ENCODE data around the gene MAP4K3.

MAP4K3 gene

GRCh38 chr2:39399570-39399969 lies 37.5 kb downstream of the MAP4K3 start:
- Histone ChIP-seq H3K4me3 (no peak overlapping the region), H3K27me3 (no peaks in the 10 kb centered on the region), H3K9me3 (no peaks in the 10 kb centered on the region), H3K4me1 (peaks cover 0 to 69% (median 24%) of the 10 kb centered on the region in 4 donors), H3K36me3 (no peaks in the 10 kb centered on the region), H3K27ac (no peak overlapping the region)
- no peak for DNase-seq
- no peak for TF ChIP-seq CTCF (IDR thresholded peaks at IDR 0.05)
- intact Hi-C loops (cut with DNase I; ENCODE audit: low total_unique reads), result no loop called here

- peaks cover 0 to 57% (median 8%) of the 10 kb centered on the region in 4 donors for H3K4me1 ChIP-seq
Measured at GRCh38 chr2:39395313-39395712, 41.8 kb downstream of the MAP4K3 start.

GRCh38 chr2:39394516-39394961 lies 42.5 kb downstream of the MAP4K3 start:
- H3K27ac ChIP-seq, result peak overlapping the region in 1 of 2 donors; percentile 0

More at GRCh38 chr2:39395313-39395712, 41.8 kb downstream of the MAP4K3 start:
- Histone ChIP-seq H3K36me3 (no peaks in the 10 kb centered on the region), H3K27me3 (no peaks in the 10 kb centered on the region), H3K4me3 (no peak overlapping the region), H3K27ac (no peak overlapping the region), H3K9me3 (no peaks in the 10 kb centered on the region)
- intact Hi-C loops (cut with DNase I; ENCODE audit: low total_unique reads), result no loop called here
- TF ChIP-seq CTCF (IDR thresholded peaks at IDR 0.05), result no peak
- no peak for DNase-seq

GRCh38 chr2:39392672-39393071 lies 44.4 kb downstream of the MAP4K3 start:
- Histone ChIP-seq H3K4me3 (no peak overlapping the region), H3K27ac (no peak overlapping the region), H3K4me1 (peaks cover 0 to 53% (median 3%) of the 10 kb centered on the region in 4 donors), H3K9me3 (no peaks in the 10 kb centered on the region), H3K36me3 (no peaks in the 10 kb centered on the region), H3K27me3 (no peaks in the 10 kb centered on the region)
- no peak for TF ChIP-seq CTCF (IDR thresholded peaks at IDR 0.05)
- intact Hi-C loops (cut with DNase I; ENCODE audit: low total_unique reads), result no loop called here
- DNase-seq, result no peak

More at GRCh38 chr2:39394516-39394961, 42.5 kb downstream of the MAP4K3 start:
- intact Hi-C loops (cut with DNase I; ENCODE audit: low total_unique reads), result no loop called here
- TF ChIP-seq CTCF (IDR thresholded peaks at IDR 0.05), result no peak
- Histone ChIP-seq H3K36me3 (no peaks in the 10 kb centered on the region), H3K4me3 (no peak overlapping the region), H3K27me3 (no peaks in the 10 kb centered on the region), H3K4me1 (peaks cover 0 to 53% (median 4%) of the 10 kb centered on the region in 4 donors), H3K9me3 (no peaks in the 10 kb centered on the region)
- DNase-seq, result no peak

- Histone ChIP-seq H3K27me3 (no peaks in the 10 kb centered on the region), H3K4me3 (no peak overlapping the region), H3K36me3 (no peaks in the 10 kb centered on the region), H3K9me3 (no peaks in the 10 kb centered on the region), H3K4me1 (peaks cover 0 to 49% (median 3%) of the 10 kb centered on the region in 4 donors), H3K27ac (no peak overlapping the region)
- no peak for DNase-seq
- no peak for TF ChIP-seq CTCF (IDR thresholded peaks at IDR 0.05)
- intact Hi-C loops (cut with DNase I; ENCODE audit: low total_unique reads), result no loop called here
Measured at GRCh38 chr2:39390216-39390615, 46.9 kb downstream of the MAP4K3 start.

- Histone ChIP-seq H3K4me1 (peaks cover 0 to 44% (median 12%) of the 10 kb centered on the region in 4 donors), H3K27ac (no peak overlapping the region), H3K9me3 (no peaks in the 10 kb centered on the region), H3K4me3 (no peak overlapping the region), H3K36me3 (no peaks in the 10 kb centered on the region), H3K27me3 (no peaks in the 10 kb centered on the region)
- TF ChIP-seq CTCF (IDR thresholded peaks at IDR 0.05), result no peak
- no peak for DNase-seq
- intact Hi-C loops (cut with DNase I; ENCODE audit: low total_unique reads), result no loop called here
Measured at GRCh38 chr2:39386064-39386463, 51.0 kb downstream of the MAP4K3 start.
